Retina (tissue), 1 donor: Measurements from ENCODE around the gene GDPD4.

Experiments
- DNase-seq: peaks from one replicate; pipeline ENCODE4 v3.0.0-alpha.2; 2016

The GDPD4 gene

DNA sequence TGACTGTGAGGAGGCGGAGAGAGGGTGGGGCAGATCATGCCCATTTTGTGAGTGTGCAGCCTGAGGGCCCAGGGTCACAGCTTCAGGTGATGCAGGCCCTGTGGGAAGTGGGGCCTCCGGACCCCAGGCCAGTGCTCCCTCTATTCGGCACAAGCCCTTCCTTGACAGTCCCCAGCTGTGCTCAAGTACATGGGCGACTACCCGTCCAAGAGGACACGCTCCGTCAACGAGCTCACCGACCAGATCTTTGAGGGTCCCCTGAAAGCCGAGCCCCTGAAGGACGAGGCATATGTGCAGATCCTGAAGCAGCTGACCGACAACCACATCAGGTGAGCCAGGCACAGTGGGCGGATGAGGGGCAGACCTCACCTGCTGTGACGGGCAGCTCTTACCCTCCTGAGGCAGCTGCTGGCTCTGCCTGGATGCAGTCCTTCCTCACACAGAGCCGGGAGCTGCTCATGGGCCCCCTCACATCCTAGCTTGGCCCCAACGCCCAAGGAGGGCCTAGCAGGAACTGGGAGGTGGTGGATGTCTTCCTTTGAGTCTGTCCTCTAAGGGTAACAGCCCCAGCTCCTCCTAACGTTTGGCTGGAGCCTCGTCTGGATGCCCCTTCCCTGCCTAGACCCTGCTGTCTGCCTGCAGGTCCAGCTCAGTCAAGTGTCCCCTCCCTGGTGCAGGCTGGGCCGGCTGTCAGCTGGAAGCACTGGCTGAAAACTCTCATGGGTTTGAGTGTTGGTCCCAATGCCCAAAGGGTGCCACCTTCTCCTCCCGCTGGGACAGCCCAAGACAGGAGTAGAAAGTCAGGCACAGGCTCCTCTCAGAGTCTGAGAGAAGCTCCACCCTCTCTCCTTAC lies 97.4 kb downstream of the GDPD4 start:
- DNase-seq, result no peak

DNA sequence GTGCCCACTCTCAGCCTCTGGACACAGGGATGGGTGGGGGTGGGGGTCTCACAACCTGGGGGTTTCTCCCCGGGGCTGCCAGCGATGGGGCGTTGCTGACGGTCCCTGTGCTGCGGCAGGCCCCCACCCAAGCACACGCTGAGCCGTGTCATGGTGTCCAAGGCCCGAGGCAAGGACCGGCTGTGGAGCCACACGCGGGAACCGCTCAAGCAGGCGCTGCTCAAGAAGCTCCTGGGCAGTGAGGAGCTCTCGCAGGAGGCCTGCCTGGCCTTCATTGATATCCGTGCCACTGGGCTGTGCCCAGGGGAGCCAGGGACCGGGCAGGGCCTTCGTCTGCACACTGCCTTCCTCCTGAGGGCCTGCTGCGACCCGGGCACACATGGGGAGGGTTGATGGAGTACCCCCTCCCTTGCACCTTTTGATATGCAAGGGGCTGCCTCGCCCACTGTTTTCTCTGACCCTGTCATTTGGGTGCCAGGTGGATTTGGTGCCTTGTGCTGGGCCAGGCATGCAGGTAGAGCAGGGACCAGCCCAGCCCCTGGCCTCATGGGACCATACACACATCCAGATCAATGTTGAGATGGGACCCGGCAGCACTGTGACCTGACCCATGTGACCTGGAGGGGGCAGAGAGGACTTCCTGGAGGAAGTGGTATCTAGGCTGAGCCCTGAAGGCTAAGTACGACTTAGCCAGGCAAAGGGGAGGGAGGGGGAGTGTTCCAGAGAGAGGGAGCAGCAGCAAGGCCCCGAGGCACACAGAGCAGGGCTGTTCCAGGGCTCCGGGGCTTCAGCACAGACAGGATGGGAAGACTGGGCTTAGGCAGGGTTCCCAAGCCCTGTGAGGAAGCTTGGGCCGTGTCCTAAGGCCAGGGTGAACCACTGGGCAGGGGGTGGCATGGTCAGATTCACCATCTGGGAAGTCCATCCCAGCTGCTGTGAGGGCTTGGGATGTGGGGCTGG lies 98.3 kb downstream of the GDPD4 start:
- DNase-seq, result no peak

GRCh38 chr11:77201991-77202841 lies 99.3 kb downstream of the GDPD4 start:
- DNase-seq, result no peak

DNA sequence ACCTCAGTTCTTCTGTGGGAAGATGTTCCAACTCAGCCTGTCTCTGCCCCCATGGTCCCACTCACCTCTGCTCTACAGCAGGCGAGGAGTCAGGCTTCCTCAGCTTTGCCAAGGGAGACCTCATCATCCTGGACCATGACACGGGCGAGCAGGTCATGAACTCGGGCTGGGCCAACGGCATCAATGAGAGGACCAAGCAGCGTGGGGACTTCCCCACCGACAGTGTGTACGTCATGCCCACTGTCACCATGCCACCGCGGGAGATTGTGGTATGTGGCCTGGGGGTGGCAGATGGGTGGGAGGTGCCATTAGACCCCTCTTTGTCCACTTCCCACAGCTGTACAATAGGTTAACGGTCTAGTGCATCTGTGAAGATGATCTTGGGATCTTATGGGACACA lies 100.1 kb downstream of the GDPD4 start:
- no peak for DNase-seq

GRCh38 chr11:77200351-77201268 lies 100.9 kb downstream of the GDPD4 start:
- DNase-seq, result no peak

DNA sequence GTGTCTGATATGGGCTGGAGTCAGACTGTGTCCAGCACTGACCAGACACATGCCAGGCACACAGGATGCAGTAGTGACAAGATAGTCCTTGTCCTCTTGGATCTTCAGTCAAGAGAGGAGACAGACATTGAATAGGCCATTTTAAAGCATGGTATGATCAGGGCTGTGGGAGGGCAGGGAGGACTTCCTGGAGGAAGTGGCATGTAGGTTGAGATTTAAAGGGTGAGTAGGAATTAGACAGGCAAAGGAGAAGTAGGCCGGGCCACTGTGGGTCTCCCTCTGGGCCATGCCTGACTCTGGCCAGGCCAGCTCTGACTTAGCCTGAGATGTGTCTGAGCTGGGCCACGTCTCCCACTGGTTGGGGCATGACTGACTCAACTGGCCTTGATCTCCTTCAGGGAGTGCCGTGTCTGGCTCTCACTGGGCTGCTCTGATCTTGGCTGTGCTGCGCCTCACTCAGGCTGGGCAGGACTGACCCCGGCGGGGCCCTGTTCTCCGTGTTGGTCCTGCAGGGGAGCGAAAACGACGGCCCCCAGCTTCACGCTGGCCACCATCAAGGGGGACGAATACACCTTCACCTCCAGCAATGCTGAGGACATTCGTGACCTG lies 102.2 kb downstream of the GDPD4 start:
- no peak for DNase-seq

DNA sequence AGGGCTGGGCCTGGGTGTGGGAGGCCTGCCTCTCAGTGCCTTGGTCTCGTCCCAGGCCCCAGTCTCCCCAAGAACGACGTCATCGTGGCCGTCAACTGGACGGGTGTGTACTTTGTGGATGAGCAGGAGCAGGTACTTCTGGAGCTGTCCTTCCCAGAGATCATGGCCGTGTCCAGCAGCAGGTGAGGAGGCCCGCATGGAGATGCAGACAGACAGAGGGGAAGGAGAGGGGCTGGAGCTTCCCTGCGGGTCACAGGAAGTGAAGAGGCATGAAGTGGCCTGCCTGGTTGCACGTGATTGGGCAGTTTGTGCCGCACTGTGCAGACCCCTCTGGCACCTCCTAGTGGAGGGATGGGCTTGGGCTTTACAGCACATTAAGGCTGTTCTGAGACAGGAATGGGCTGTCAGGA lies 103.0 kb downstream of the GDPD4 start:
- no peak for DNase-seq

DNA sequence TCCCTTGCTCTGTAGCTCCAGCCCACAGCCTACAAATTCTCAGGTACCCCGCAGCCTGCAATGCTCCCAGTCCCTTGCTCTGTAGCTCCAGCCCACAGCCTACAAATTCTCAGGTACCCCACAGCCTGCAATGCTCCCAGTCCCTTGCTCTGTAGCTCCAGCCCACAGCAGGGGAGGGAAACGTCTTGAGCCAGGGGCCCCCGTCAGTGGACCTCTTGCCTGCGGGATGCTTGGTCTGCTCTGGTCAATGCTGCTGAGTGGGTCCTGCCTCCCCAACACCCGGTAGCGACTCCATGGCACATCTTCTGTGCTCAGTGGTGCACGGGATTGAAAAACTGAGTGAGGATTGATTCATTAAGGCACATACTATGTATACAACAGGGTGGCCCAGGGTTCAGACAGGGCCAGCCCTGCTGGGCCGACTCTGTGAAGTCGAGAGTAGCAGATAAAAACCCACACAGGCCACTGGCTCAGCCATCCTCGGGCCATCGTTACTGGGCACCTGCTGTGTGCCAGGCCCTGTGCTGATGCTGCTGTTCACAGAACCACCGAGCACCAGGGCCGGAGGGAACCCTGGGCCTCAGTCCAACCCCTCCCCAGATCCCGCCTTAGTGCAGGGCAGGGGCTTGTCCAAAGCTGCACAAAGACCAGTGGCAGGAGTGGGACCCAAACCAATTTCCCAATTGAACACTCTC lies 103.7 kb downstream of the GDPD4 start:
- no peak for DNase-seq

- DNase-seq, result no peak
Observed at GRCh38 chr11:77196961-77197360, 104.5 kb downstream of the GDPD4 start.

DNA sequence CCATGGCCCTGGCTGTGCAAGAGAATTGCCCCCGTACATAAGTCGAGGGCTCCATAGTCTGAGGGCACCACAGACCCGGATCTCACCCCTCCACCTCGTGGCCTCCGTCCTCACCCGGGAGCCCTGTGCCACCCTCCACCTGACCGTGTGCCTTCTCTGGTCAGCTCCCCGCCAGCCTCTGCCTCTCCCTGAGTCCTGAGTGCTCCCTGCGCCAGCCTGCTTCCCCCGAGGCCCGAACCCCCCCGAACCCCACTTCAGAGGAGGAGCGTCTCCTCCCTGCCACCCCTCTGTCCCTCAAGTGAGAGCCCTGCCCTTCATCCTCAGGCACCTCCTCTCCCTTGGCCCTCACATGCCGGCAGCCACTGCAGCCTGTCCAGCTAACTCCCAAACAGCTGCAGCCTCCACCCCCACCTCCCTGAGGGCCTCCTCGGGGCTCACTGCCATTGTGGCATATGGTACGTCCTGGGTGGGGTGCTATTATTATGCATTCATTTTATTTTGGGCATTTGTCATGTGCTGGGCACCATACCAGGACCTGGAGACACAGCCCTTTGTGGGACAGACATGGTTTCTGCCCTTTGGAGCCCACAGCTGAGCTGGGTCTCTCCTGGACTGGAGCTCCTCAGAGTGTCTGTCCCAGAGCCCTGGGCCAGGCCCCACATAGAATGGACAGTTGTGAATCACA lies 106.3 kb downstream of the GDPD4 start:
- no peak for DNase-seq

GRCh38 chr11:77193911-77194830 lies 107.3 kb downstream of the GDPD4 start:
- no peak for DNase-seq

DNA sequence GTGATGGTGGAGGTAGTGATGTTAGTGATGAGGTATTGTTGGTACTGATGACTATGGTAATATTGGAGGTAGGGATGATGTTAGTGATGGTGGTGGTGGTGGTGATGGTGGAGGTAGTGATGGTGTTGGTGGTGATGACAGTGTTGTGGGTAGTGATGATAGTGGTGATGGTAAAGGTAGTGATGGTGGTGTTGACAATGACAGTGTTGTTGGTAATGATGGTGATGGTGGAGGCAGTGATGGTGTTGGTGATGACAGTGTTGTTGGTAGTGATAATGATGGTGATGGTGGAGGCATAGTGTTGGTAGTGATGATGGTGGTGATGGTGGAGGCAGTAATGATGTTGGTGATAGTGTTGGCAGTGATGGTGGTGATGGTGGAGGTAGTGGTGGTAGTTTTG lies 108.3 kb downstream of the GDPD4 start:
- no peak for DNase-seq

- DNase-seq, result no peak
Observed at GRCh38 chr11:77191823-77192495, 109.5 kb downstream of the GDPD4 start.

DNA sequence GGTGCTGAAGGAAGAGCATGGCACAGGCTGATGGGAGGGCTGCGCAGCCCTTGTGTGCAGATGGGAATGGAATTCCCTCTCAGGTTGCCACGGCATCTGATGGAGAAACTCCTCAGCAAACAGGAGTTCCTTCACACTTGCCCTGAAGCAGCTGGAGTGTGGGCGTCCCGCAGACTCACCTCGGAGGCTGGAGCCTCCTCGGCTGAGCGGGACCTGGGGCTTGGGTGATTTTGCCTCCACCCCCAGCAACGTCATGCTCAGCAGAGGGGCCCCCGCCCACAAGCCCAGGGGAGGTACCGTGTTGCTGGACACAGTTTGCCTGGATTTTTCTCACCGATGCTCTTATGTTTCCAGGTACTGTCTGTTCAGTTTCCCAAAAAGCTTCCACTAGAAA lies 110.1 kb downstream of the GDPD4 start:
- no peak for DNase-seq

GRCh38 chr11:77190331-77191075 lies 111.0 kb downstream of the GDPD4 start:
- DNase-seq, result no peak

- no peak for DNase-seq
Observed at GRCh38 chr11:77189588-77190210, 111.8 kb downstream of the GDPD4 start.
